Right lobe of liver (tissue), 4 donors: ENCODE results near the gene FLAD1.

Experiments used
- CTCF ChIP-seq, 4 donors: fragments of 200-600 bp in 3 of 4; fragments of 450-650 bp in 1 of 4; IDR thresholded peaks; one replicate each; pipeline versions ENCODE4 v1.5.1 to v1.8.0; 2016 to 2022; ENCODE audit warnings: antibody characterized with exemption in 4 of 4, mild to moderate bottlenecking in 2 of 4
- POLR2A ChIP-seq: fragments of 450-650 bp; IDR thresholded peaks from one replicate; pipeline ENCODE4 v1.6.1; 2017; ENCODE audit warnings: antibody characterized with exemption, mild to moderate bottlenecking
- donor health status: DM: no; HTN: no; CAD: no.
- donor health status: DM: no; HTN: no; CAD: no.
- donor health status: DM: no; HTN: yes; CAD: no.

- no peak for TF ChIP-seq CTCF (IDR thresholded peaks at IDR 0.05)
- TF ChIP-seq POLR2A, result no peak
Measured at GRCh38 chr1:155013632-155014031, 30.5 kb downstream of the FLAD1 start.
